HG03469 (cell line): Measurements from ENCODE around the gene GALNT13.

Experiments used
- ATAC-seq: cut with Tn5 transposase; IDR thresholded peaks from one replicate; pipeline ENCODE4 v1.9.1; 2021; ENCODE audit warnings: mild to moderate bottlenecking, moderate library complexity, moderate number of reproducible peaks; ENCODE audit not compliant: unreplicated experiment

GALNT13 gene

DNA sequence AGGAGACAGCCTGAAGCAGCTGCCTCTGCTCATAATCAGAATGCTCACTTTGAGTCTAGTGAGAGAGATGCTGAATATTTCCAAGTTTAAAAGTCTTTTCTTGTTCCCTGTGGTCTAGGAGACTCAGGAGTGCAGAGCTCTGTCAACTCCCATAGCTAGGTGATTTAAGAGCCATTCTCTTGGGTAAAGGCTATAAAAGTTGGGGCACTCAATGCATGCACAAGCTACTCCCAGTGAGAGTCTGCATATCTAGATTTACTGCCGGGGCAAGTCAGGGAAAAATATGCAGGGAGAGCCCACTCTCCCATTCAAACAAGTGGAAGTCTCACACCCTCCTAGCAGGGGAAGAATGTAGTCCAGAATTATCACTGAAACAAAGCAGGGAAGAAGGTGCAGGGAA is 418.1 kb downstream of the GALNT13 start:
- no peak for ATAC-seq

DNA sequence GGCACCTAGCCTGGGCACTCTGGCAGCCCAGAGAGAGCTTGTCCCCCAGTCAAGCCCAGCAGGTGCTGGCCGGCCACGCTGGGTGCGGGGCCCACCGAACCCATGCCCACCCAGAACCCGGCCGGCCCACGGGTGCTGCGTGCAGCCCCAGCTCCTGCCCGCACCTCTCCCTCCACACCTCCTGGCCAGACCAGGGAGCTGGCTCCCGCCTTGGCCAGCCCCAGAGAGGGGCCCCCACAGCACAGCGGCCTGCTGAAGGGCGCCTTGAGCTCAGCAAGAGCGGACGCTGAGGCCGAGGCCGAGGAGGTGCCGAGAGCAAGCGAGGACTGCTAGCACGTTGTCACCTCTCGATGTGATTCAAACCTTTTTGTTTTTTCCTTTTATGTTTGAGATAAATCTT is 419.8 kb downstream of the GALNT13 start:
- no peak for ATAC-seq

DNA sequence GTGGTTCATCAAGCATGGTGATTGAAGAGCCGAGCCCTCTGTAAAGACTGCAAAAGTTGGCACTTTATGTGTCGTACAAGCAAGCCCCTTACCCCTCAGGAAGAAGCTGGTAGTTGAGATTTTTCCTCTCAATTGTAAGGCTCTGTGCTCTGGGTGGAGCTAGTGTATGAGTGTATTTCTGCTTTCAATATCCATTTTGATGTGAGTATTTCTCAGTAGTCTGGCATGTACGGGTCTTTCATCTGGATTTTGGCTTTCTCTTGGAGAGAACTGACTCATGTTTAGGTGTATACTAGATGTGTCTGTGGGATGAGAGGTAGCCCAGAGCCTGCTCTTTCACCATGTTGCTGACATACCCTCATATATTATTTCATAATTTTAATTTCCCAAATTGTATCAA is 420.2 kb downstream of the GALNT13 start:
- no peak for ATAC-seq

DNA sequence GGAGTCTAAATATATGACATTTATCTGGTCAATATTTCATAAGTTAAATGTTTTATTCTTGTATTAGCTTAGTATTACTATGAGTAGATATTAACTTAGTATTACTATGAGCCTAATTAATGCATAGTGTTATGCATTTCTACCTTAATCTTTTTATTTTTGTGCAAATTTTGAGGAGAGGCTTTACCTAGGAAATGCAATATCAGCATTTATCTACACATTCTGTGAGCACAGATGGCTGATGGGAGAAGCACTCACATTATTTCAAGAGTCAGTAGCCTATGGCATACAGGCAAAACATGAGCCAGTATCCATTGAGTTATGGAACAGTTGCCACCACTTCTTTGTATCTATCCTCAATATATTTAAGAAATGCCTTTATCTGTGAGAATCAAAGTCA is 422.1 kb downstream of the GALNT13 start:
- no peak for ATAC-seq

DNA sequence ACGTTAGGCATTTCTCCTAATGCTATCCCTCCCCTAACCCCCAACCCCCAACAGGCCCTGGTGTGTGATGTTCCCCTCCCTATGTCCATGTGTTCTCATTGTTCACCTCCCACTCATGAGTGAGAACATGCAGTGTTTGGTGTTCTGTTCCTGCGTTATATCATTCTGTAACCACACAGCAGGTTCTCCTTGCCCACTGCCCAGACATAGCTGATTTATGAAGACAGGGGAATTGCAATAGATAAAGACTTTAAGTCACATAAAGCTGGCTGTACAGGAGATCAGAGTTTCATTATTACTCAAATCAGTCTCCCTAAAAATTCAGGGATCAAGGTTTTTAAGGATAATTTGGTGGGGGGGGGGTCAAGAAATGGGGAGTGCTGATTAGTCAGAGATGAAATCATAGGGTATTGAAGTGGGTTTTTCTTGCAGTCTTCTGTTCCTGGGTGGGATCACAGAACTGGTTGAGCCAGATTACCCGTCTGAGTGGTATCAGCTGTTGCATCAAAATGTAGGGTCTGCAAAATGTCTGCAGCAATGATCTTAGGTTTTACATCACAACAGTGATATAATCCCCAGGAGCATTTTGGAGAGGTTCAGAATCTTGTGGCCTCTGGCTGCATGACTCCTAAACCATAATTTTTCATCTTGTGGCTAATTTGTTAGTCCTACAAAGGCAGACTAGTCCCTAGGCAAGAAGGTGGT is 434.7 kb downstream of the GALNT13 start:
- no peak for ATAC-seq

DNA sequence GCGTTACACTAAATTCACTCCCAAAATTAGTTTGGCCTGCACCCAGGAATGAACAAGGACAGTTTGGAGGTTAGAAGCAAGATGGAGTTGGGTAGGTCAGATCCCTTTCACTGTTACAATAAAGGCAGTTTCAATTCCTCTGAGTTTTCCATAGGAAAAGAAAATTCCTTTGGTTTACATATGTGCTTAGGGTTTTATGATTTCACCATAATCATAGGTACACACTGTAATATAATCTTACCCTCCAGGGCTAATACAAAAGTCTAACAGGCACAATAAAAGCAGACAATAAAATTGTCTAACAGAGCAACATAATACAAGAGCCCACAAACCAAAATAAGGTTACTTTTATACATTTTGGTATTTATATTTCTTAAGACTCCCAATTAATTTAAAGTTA is 435.3 kb downstream of the GALNT13 start:
- ATAC-seq = no peak

DNA sequence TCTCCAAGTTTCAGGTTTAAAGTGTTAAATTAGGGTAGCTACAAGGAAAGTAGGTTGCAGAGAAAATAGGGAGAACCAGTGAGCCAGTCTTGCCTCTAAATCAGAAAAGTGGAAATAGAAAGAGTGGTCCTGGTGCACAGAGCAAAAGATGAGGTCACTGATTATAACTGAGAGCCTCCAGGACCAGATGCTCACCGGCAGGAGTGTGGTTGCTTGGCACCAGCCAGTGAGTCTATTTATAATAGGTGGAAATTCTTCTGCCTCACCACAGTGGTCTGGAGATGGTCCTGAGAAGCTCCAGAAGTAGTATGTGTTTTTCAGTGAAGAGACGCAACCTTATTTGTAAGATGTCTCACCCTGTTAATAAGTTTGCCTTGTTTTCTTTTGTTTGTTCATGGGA is 452.9 kb downstream of the GALNT13 start:
- ATAC-seq = no peak

DNA sequence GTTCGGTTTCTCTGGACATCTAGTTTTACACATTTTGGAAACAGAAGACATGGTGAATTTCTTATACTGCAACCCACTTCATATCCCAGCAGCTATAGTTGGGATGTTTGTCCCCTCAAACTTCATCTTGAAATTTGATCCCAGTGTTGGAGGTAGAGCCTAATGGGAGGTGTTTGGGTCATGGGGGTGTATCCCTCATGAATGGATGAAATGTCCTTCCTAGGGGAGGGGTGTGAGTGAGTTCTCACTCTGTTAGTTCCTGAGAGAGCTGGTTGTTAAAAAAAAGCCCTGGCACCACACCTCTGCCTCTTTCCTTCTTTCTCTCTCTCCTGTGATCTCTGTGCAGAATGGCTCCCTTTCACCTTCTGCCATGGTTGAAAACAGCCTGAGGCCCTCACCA is 457.8 kb downstream of the GALNT13 start:
- no peak for ATAC-seq

DNA sequence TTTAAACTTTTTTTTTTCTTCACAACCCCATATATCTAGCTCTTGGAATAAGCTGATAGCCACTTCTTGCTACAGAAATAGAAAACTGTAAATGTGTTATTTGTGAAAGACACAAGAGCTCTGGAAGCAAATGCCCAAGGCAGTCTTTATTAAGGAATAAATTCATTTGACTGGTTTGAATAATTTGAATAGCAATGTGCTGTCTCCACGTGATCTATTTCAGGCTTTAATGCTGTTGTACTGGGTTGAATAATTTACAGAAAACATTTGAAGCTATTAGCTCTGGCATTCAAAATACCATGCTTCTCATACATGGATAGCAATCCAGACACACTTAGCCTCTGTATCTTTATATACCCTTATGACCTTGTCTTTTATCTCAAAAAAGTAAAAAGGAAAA is 460.1 kb downstream of the GALNT13 start:
- ATAC-seq = no peak

DNA sequence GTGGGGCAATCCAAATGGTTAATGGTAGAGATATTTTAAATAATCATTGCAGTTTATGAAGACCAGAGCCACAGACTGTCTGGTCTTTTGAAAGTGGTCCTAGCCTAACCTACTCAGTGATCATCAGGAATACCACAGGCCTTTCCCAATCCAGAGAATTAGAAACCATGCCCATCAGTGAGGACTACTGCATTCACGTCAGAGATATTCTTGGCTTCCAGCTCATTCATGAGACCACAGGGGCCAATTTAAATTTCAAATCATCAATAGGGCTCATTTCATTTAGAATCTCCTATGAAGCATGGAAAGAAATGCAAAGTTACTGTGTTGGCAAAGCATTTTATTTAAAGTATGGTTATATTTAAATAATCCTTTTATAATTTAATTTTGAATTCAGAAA is 464.5 kb downstream of the GALNT13 start:
- ATAC-seq = no peak

DNA sequence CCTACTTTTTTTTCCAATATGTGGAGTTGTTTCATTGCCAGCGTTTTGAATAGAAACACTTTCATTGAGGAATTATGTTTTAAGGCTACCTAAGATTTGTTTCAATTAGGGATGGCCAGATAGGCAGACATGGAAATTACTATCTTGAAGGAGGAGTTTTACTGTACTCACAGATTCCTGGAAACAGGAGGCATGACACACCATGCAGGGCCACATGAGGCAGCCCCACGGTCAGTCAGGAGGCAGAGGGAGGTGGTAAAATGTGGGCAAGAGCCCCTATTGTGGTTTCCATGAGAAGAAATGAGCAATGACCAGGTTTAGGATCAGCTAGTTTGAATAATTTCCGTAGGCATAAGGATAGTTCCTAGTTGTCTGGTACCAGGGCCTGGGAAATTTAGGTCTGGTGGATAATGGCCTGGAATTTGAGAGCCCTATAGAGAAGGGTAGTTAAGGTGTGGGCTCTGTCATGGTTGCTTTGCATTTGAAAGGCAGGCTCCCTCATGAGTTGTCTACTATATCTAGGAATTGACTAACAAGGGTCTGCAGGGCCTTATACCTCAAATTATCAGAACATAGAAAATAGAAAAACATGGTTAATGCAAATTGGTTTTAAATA is 466.7 kb downstream of the GALNT13 start:
- ATAC-seq = no peak

DNA sequence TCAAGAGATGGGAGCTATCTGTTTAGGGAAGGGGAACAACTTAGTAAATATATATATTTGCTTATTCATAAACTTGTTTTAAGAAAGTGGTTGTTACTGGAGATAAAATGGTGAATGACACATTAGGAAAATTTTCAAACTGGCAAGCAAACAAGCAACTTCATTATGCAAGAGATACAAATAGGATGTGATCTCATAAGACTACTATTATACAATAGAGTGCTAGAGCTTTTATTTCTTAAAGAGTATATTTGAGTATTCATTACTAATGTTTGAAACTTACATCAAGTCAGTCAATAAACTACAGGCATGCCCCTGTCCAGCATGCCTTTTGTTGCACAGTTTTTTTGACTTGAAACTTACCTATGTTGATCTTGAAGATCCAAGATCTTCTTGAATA is 471.6 kb downstream of the GALNT13 start:
- no peak for ATAC-seq

DNA sequence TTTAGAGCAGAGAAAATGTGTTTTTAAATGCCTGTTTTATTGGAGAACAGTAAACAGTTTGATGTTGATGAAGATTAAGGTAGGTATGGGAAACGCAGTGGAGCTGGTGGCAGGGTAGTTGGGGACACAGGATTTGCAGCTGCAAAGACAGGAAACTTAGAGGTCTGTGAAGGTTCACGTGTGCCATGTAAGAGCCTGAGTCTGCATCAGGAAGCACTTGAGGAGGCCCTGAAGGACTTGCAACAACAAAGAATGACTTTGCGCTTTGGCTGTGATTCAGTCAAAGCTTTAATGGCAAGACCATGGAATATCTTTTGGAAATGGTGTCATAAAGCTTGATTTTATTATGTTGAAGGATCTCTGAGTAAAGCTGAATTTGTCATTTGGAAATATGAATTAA is 479.2 kb downstream of the GALNT13 start:
- no peak for ATAC-seq

DNA sequence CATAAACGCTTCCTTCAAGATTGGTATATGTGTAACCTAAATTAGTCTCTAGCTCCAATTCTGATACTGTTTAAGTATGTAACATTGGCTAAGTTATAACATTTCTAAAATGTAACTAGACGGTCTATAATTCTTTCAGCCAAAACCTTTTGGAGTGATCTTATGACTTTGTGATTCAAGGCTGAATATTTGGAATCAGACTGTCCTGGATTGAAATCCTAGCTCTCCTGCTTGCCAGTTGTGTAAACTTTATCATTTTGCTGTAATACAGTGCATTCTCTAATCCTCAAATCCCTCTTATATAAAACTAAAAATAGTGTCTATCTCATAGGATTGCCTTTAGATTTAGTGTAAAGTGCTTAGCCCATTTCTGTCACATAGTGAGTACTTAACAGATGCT is 489.6 kb downstream of the GALNT13 start:
- ATAC-seq = no peak

DNA sequence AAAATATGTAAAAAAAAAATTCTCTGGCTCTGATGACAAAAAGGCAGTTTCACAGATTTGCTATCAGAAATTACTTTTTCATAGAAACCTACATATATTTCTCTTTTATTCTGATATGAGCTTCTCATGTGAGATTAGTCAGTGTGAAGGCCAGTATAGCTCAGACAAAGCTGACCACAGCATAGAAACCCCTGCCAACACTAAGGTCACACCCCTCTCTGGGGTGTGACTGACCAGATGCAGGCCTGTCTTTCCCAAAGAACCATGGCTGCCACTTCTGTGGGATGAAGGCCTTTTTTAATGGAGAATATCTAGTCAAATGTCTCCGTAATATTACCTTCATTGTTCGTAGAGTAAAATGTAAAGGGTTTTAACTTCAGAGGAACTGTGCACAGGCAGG is 496.4 kb downstream of the GALNT13 start:
- ATAC-seq = no peak

DNA sequence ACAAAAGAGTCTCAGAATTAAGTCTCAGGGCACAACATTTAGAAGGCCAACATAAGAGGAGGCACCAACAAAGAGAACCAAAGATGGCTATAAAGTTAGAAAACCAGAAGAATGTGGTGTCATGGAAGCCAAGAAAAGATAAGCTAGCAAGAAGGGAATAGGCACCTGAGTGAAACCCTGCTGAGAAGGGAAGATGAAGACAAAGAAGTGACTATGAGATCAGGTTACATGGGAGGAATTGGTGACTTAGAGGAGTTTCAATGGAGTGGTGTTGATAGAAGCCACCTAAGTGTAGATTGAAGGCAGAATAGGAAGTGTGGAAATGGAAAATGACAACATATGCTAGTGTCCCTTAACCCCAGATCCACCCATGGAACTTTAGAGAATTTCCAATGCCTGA is 499.2 kb downstream of the GALNT13 start:
- no peak for ATAC-seq

DNA sequence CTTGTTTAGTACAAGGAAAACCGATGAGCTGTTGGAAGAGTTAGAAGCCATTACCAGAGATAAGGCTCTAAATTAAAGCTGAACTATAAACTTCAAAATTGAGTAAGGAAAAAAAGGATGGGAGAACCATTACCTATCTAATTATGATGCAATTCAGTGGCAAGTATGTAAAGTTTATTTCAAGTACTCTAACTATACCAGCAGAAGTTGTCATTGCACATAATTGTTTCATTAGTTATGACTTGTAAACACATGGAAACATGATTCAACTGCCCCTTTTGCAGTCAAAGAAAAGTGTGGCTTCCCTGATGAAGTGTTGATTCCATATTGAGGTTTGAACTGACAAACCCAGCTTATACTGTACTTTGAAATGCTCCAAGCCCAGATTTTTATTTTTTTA is 502.7 kb downstream of the GALNT13 start:
- no peak for ATAC-seq

DNA sequence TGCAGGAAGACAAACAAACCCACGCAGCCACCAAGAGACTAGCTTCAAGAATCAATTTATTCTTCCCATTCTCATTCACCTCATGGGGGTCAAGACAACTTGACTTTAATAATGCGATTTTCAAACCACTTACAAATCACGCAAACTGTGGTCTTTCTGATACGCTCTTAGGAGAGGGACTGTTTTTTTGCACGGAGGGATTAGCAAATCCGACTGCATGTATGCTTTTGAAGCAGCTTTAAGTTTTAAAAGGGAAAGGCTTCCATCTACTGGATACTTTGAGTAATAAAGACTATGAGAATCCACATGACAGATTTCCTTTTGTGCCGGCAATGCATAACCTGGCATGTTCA is 503.8 kb downstream of the GALNT13 start:
- no peak for ATAC-seq

DNA sequence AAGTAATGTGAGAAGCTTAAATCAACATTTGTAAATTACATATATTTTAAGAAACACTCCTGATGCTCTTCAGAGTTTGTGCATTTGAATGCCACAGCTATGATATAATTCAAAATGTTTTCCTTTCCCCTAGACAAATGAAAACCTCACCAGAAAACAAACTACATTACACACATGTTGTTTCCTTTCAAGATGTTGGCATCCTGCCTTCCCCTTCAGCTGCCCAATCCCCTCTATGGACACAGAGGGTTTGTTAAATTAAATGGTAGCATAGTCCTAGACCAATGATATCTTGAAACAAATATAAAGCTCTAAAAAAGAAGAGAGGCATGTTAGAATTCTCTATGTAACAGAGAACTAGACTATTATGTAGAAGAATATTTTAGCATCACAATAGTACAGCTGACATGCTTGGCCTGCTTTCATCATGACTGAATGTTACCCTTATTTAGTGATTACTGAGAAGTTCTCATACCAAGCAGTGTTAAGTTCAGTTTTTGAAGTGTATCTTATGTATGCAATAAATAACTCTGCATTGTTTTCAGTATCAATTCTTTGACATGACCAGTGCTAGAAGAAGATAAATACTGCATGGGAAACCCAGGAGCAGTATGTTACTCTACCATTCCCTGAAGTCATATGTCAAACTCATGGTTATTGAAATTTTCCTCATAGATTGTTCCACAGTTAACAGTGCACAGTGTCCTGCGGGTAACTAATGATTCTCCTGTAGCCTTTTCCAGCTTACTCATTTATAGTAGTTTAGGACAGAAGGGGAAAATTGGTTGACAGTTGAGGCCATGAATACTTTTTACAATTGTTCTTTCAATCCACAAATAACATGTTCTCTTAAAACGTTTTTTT is 510.4 kb downstream of the GALNT13 start:
- ATAC-seq = no peak

DNA sequence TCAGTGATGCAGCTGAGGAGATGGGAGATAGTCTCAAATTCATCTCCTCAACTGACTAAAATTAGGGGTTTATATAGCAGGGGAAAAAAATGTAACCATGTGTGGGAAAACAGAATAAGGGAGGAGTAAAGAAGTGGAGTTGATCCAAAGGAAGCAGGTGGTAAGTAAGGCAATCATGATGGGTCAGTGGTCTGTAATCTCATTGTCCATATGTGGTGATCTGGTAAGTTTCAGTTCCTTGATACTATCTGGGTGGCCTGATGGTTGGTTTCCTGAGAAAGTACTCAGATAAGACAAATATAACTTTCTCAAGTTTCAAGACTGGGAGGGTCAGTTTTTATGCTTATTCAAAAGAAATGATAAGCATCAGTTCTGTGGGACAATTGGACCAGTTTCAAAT is 514.5 kb downstream of the GALNT13 start:
- no peak for ATAC-seq

DNA sequence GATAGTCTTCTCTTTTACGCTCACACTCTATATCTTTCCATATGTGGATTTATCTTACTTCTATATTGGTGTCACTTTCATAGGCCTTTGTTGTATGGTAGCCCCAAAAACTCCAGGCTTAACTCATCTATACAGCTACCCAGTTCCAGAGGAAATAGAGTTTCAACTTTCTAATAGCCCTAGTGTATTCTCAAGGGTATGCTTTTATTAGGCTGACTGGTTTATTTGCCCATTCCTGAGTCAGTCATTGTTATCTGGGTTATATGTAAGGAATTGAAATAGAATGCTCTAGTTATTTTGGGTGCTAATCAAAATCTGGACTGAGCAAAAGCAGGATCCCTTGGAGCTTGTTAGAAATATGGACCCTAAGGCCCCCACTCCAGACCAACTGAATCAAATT is 519.3 kb downstream of the GALNT13 start:
- ATAC-seq = no peak

DNA sequence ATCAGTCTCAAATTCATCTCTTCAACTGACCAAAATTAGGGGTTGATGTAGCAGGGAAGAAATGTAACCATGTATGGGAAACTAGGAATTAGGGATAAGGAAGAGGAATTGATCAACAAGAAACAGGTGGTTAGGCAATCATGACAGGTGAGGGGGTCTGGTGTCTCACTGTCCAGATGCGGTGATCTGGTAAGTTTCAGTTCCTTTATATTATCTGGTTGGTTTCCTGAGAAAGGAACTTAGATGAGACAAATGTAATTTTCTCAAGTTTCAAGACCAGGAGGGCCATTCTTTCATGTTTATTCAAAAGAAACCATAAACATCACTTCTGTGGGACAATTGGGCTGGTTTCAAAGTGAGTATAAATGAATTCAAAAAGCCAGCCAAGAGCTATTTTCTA is 520.5 kb downstream of the GALNT13 start:
- ATAC-seq = no peak
